Stimulated activated naive CD8-positive, alpha-beta T cell treated with anti-CD3 and anti-CD28 coated beads, Interleukin-15, amount 100 ng/mL, for 72 hours (primary cell): Measurements from ENCODE around the gene NEUROD2.
A peak's percentile ranks its signal among the peaks of the same experiment; 100 is the strongest.

Source experiments
- ATAC-seq: fragments of 150-1000 bp; cut with Tn5 transposase; 2 replicates; pipeline ENCODE4 v1.10.0; 2021; ENCODE audit warnings: mild to moderate bottlenecking, moderate library complexity
- DNase-seq, 2 donors: peaks; one replicate each; pipeline ENCODE4 v3.0.0; 2021 to 2022
- H3K27ac Mint-ChIP-seq, 2 donors: one replicate each; pipeline ENCODE4 v1.8.0; 2022; ENCODE audit warnings: mild to moderate bottlenecking in 2 of 2, mixed read lengths in 2 of 2, moderate library complexity in 2 of 2
- H3K27me3 Mint-ChIP-seq: one replicate; pipeline ENCODE4 v1.8.0; 2022; ENCODE audit warnings: mixed read lengths
- H3K4me1 Mint-ChIP-seq: one replicate; pipeline ENCODE4 v1.8.0; 2022; ENCODE audit warnings: mild to moderate bottlenecking, mixed read lengths
- H3K4me3 Mint-ChIP-seq, 2 donors: one replicate each; pipeline ENCODE4 v1.8.0; 2022; ENCODE audit warnings: mild to moderate bottlenecking in 2 of 2, mixed read lengths in 2 of 2, moderate library complexity in 1 of 2
- H3K9me3 Mint-ChIP-seq, 2 donors: one replicate each; pipeline ENCODE4 v1.8.0; 2022; ENCODE audit warnings: mixed read lengths in 2 of 2

The NEUROD2 gene

GRCh38 chr17:39639566-39640458, 32.1 kb upstream of the NEUROD2 start:
- no peak for ATAC-seq
- Mint-ChIP-seq H3K27me3 (no peaks in the 10 kb centered on the region), H3K4me1 (peaks cover 84% of the 10 kb centered on the region), H3K4me3 (peak overlapping the region; percentile 14 to 44), H3K27ac (peak overlapping the region; percentile 5 to 80), H3K9me3 (no peaks in the 10 kb centered on the region)
- DNase-seq: no peak

GRCh38 chr17:39639043-39639442, 31.3 kb upstream of the NEUROD2 start:
- H3K9me3 Mint-ChIP-seq: no peaks in the 10 kb centered on the region
- H3K4me3 Mint-ChIP-seq: peak overlapping the region; percentile 2 to 7
- ATAC-seq (no peak), DNase-seq (no peak)
- H3K27me3 Mint-ChIP-seq: no peaks in the 10 kb centered on the region
- H3K4me1 Mint-ChIP-seq: peaks cover 76% of the 10 kb centered on the region
- H3K27ac Mint-ChIP-seq: no peak overlapping the region

- H3K9me3 Mint-ChIP-seq: no peaks in the 10 kb centered on the region
- H3K4me3 Mint-ChIP-seq: peak overlapping the region; percentile 90 to 96
- H3K27me3 Mint-ChIP-seq: no peaks in the 10 kb centered on the region
- ATAC-seq: no peak
- H3K27ac Mint-ChIP-seq: peak overlapping the region in 1 of 2 donors; percentile 95
- DNase-seq: no peak
- H3K4me1 Mint-ChIP-seq: peaks cover 69% of the 10 kb centered on the region
Observed at GRCh38 chr17:39638317-39638716, 30.6 kb upstream of the NEUROD2 start.

GRCh38 chr17:39636927-39637736, 29.4 kb upstream of the NEUROD2 start, which contains the start of gene STARD3:
Gene STARD3 (plus strand): TSS chr17:39637144. CDS start chr17:39653532, 16,388 bp downstream.
- DNase-seq (peak; percentile 84 to 90), ATAC-seq (peak; percentile 93)
- H3K4me1 Mint-ChIP-seq: peaks cover 59% of the 10 kb centered on the region
- no peaks in the 10 kb centered on the region for H3K9me3 Mint-ChIP-seq
- H3K27ac Mint-ChIP-seq: peak within 1 kb of the TSS; percentile 92 to 95
- H3K27me3 Mint-ChIP-seq: peaks cover 2% of the 10 kb centered on the region
- peak within 1 kb of the TSS; percentile 90 to 96 for H3K4me3 Mint-ChIP-seq

- H3K27ac Mint-ChIP-seq: peak overlapping the region; percentile 92 to 95
- H3K4me3 Mint-ChIP-seq: peak overlapping the region; percentile 90 to 96
- ATAC-seq (peak; percentile 33), DNase-seq (no peak)
- H3K27me3 Mint-ChIP-seq: peaks cover 8% of the 10 kb centered on the region
- no peaks in the 10 kb centered on the region for H3K9me3 Mint-ChIP-seq
- peaks cover 59% of the 10 kb centered on the region for H3K4me1 Mint-ChIP-seq
Observed at GRCh38 chr17:39636587-39636926, 28.8 kb upstream of the NEUROD2 start.

- Mint-ChIP-seq H3K27ac (no peak overlapping the region), H3K4me1 (peaks cover 58% of the 10 kb centered on the region), H3K4me3 (no peak overlapping the region), H3K9me3 (no peaks in the 10 kb centered on the region), H3K27me3 (peaks cover 16% of the 10 kb centered on the region)
- no peak for DNase-seq
- ATAC-seq: no peak
Observed at GRCh38 chr17:39635614-39636176, 28.0 kb upstream of the NEUROD2 start.

- DNase-seq (no peak), ATAC-seq (no peak)
- H3K27me3 Mint-ChIP-seq: peaks cover 19% of the 10 kb centered on the region
- no peak overlapping the region for H3K4me3 Mint-ChIP-seq
- no peaks in the 10 kb centered on the region for H3K9me3 Mint-ChIP-seq
- H3K27ac Mint-ChIP-seq: no peak overlapping the region
- H3K4me1 Mint-ChIP-seq: peaks cover 45% of the 10 kb centered on the region
Observed at GRCh38 chr17:39634384-39634871, 26.7 kb upstream of the NEUROD2 start.

GRCh38 chr17:39633570-39634183, 26.0 kb upstream of the NEUROD2 start:
- no peak overlapping the region for H3K27ac Mint-ChIP-seq
- no peak overlapping the region for H3K4me3 Mint-ChIP-seq
- ATAC-seq (no peak), DNase-seq (no peak)
- H3K9me3 Mint-ChIP-seq: no peaks in the 10 kb centered on the region
- peaks cover 27% of the 10 kb centered on the region for H3K27me3 Mint-ChIP-seq
- H3K4me1 Mint-ChIP-seq: peaks cover 37% of the 10 kb centered on the region

- Mint-ChIP-seq H3K4me1 (peaks cover 25% of the 10 kb centered on the region), H3K9me3 (no peaks in the 10 kb centered on the region), H3K27ac (peak overlapping the region in 1 of 2 donors; percentile 15), H3K4me3 (no peak overlapping the region), H3K27me3 (peaks cover 39% of the 10 kb centered on the region)
- no peak for DNase-seq
- ATAC-seq: no peak
Observed at GRCh38 chr17:39632153-39632941, 24.6 kb upstream of the NEUROD2 start.

GRCh38 chr17:39631403-39631802, 23.7 kb upstream of the NEUROD2 start:
- ATAC-seq (no peak), DNase-seq (no peak)
- H3K9me3 Mint-ChIP-seq: no peaks in the 10 kb centered on the region
- no peak overlapping the region for H3K4me3 Mint-ChIP-seq
- H3K27ac Mint-ChIP-seq: no peak overlapping the region
- H3K4me1 Mint-ChIP-seq: peaks cover 27% of the 10 kb centered on the region
- H3K27me3 Mint-ChIP-seq: peaks cover 47% of the 10 kb centered on the region

GRCh38 chr17:39629898-39630297, 22.2 kb upstream of the NEUROD2 start:
- Mint-ChIP-seq H3K4me1 (peaks cover 25% of the 10 kb centered on the region), H3K27me3 (peaks cover 62% of the 10 kb centered on the region), H3K4me3 (no peak overlapping the region), H3K27ac (no peak overlapping the region), H3K9me3 (no peaks in the 10 kb centered on the region)
- ATAC-seq: no peak
- no peak for DNase-seq

- no peaks in the 10 kb centered on the region for H3K9me3 Mint-ChIP-seq
- peaks cover 67% of the 10 kb centered on the region for H3K27me3 Mint-ChIP-seq
- no peak overlapping the region for H3K27ac Mint-ChIP-seq
- H3K4me3 Mint-ChIP-seq: no peak overlapping the region
- ATAC-seq: no peak
- DNase-seq: no peak
- peaks cover 25% of the 10 kb centered on the region for H3K4me1 Mint-ChIP-seq
Observed at GRCh38 chr17:39629494-39629880, 21.8 kb upstream of the NEUROD2 start.

GRCh38 chr17:39628655-39629493, 21.2 kb upstream of the NEUROD2 start:
- peaks cover 67% of the 10 kb centered on the region for H3K27me3 Mint-ChIP-seq
- no peak overlapping the region for H3K27ac Mint-ChIP-seq
- ATAC-seq (no peak), DNase-seq (no peak)
- no peaks in the 10 kb centered on the region for H3K9me3 Mint-ChIP-seq
- H3K4me1 Mint-ChIP-seq: peaks cover 25% of the 10 kb centered on the region
- H3K4me3 Mint-ChIP-seq: no peak overlapping the region
